Measurements from ENCODE around the gene FILIP1.

- TF ChIP-seq MAX (IDR thresholded peaks at IDR 0.05) (no peak), TAF1 (IDR thresholded peaks at IDR 0.05; ENCODE audit: low read depth) (no peak), REST (IDR thresholded peaks at IDR 0.05; ENCODE audit: low read depth) (no peak), RAD21 (IDR thresholded peaks at IDR 0.05; ENCODE audit: low read depth) (no peak), TCF12 (IDR thresholded peaks at IDR 0.05; ENCODE audit: low read depth) (no peak), CREB1 (IDR thresholded peaks at IDR 0.05; ENCODE audit: low read depth) (no peak), YY1 (IDR thresholded peaks at IDR 0.05; ENCODE audit: low read depth) (no peak), NFIC (IDR thresholded peaks at IDR 0.05) (no peak), EP300 (IDR thresholded peaks at IDR 0.05; ENCODE audit: borderline replicate concordance) (no peak), EGR1 (IDR thresholded peaks at IDR 0.05) (no peak)
Measured at GRCh38 chr6:75273009-75273408, 220.6 kb downstream of the FILIP1 start.
